ENCODE data around the gene NUF2.

DNA sequence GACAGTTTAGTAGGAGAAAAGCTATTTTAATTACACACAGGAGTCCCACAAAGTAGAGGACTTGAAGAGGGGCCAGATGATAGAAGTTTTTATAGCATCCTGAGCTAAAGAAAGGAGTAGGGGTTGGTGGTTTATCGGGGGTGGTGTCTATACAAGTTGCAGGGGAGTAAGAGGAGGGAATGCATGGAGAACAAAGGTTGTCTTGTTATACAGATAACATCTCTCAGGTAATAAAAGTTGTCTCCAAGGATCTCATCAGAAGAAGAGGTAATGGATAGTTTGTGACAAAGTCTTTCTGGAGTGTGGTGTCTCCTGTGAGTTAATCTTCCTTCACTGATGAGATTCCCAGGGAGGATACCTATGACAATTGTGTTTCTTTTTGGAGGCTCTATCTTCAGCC is 23.4 kb upstream of the NUF2 start:
- no peak for TF ChIP-seq POLR2AphosphoS5 (IDR thresholded peaks at IDR 0.05; ENCODE audit: low read depth, low read length)
- TF ChIP-seq TAF1 (IDR thresholded peaks at IDR 0.05; ENCODE audit: low read depth, low read length): no peak
- no peak for TF ChIP-seq POLR2A (IDR thresholded peaks at IDR 0.05; ENCODE audit: low read depth, low read length)
- TF ChIP-seq SPI1 (IDR thresholded peaks at IDR 0.05; ENCODE audit: low read depth, low read length): no peak
